ENCODE measurements around the gene SRCAP. TPM values are rescaled to one million over a fixed set of nuclear protein-coding genes. Genes with fewer than 3 reads are reported as not detected.

SRCAP gene
- total and polyA plus RNA-seq, 2 experiments from 2014 or later: 9.1 to 23.7 TPM

GRCh38 chr16:30721606-30722005, 22.6 kb downstream of the SRCAP start:
- peak; percentile 18 for DNase-seq
- WGBS, 2 experiments (ENCODE audit: low coverage in 1 of 2, low lambda C conversion rate in 2 of 2, missing lambda C conversion rate in 2 of 2): 72 to 79% methylated on average over 1 of the region's 1 CpG
- H2AFZ ChIP-seq: no peak overlapping the region
- no peaks in the 10 kb centered on the region for H3K4me1 ChIP-seq (ENCODE audit: insufficient read depth)
- H3F3A ChIP-seq (ENCODE audit: insufficient read depth): peaks cover 17% of the 10 kb centered on the region
- H3K4me3 ChIP-seq: no peak overlapping the region
- H3K79me2 ChIP-seq (ENCODE audit: insufficient read depth): peaks cover 86% of the 10 kb centered on the region
- 0 out of 2 replicates have a peak, but pooled peaks cover 8% of the 10 kb centered on the region for H4K20me1 ChIP-seq (ENCODE audit: insufficient read depth)
- in situ Hi-C loops (cut with MboI): no loop called here
- no peak overlapping the region for H3K9ac ChIP-seq
- H3K4me2 ChIP-seq (ENCODE audit: unreplicated experiment): no peak overlapping the region
- H3K36me3 ChIP-seq (ENCODE audit: low read depth): peaks cover 77% of the 10 kb centered on the region
- no peaks in the 10 kb centered on the region for H3K9me2 ChIP-seq (ENCODE audit: insufficient read depth)
- no peak overlapping the region for H3K27ac ChIP-seq
- H3K27me3 ChIP-seq (replicated peaks; ENCODE audit: insufficient read depth): no peaks in the 10 kb centered on the region
- H3K9me3 ChIP-seq (ENCODE audit: low read depth): no peaks in the 10 kb centered on the region
- no peak for TF ChIP-seq EZH2phosphoT487 (IDR thresholded peaks at IDR 0.05; ENCODE audit: insufficient read depth, low read depth)
- no peak for TF ChIP-seq EZH2 (IDR thresholded peaks at IDR 0.05; ENCODE audit: insufficient read depth, poor library complexity, severe bottlenecking)

GRCh38 chr16:30722443-30722842, 23.5 kb downstream of the SRCAP start:
- no peak overlapping the region for H3K27ac ChIP-seq
- H3K79me2 ChIP-seq (ENCODE audit: insufficient read depth): peaks cover 86% of the 10 kb centered on the region
- no peak for TF ChIP-seq EZH2phosphoT487 (IDR thresholded peaks at IDR 0.05; ENCODE audit: insufficient read depth, low read depth)
- TF ChIP-seq EZH2 (IDR thresholded peaks at IDR 0.05; ENCODE audit: insufficient read depth, poor library complexity, severe bottlenecking): no peak
- H3F3A ChIP-seq (ENCODE audit: insufficient read depth): peaks cover 10% of the 10 kb centered on the region
- no peaks in the 10 kb centered on the region for H3K27me3 ChIP-seq (replicated peaks; ENCODE audit: insufficient read depth)
- no peak overlapping the region for H3K9ac ChIP-seq
- no peaks in the 10 kb centered on the region for H3K4me1 ChIP-seq (ENCODE audit: insufficient read depth)
- DNase-seq: no peak
- H3K9me2 ChIP-seq (ENCODE audit: insufficient read depth): no peaks in the 10 kb centered on the region
- no peak overlapping the region for H2AFZ ChIP-seq
- no peak overlapping the region for H3K4me2 ChIP-seq (ENCODE audit: unreplicated experiment)
- WGBS, 2 experiments (ENCODE audit: low coverage in 1 of 2, low lambda C conversion rate in 2 of 2, missing lambda C conversion rate in 2 of 2): 73 to 78% methylated on average over 6 of the region's 6 CpGs
- 0 out of 2 replicates have a peak, but pooled peaks cover 8% of the 10 kb centered on the region for H4K20me1 ChIP-seq (ENCODE audit: insufficient read depth)
- H3K9me3 ChIP-seq (ENCODE audit: low read depth): no peaks in the 10 kb centered on the region
- in situ Hi-C loops (cut with MboI): no loop called here
- H3K36me3 ChIP-seq (ENCODE audit: low read depth): peaks cover 69% of the 10 kb centered on the region
- H3K4me3 ChIP-seq: no peak overlapping the region

- H3K79me2 ChIP-seq (ENCODE audit: insufficient read depth): peaks cover 86% of the 10 kb centered on the region
- H3K9me2 ChIP-seq (ENCODE audit: insufficient read depth): no peaks in the 10 kb centered on the region
- no peaks in the 10 kb centered on the region for H3K4me1 ChIP-seq (ENCODE audit: insufficient read depth)
- no peaks in the 10 kb centered on the region for H3K9me3 ChIP-seq (ENCODE audit: low read depth)
- H3F3A ChIP-seq (ENCODE audit: insufficient read depth): peaks cover 10% of the 10 kb centered on the region
- H3K4me3 ChIP-seq: no peak overlapping the region
- no peak overlapping the region for H3K4me2 ChIP-seq (ENCODE audit: unreplicated experiment)
- H2AFZ ChIP-seq: no peak overlapping the region
- in situ Hi-C loops (cut with MboI): no loop called here
- WGBS, 2 experiments (ENCODE audit: low coverage in 1 of 2, low lambda C conversion rate in 2 of 2, missing lambda C conversion rate in 2 of 2): 92 to 93% methylated on average over 8 to 10 of the region's 10 CpGs
- H3K27me3 ChIP-seq (replicated peaks; ENCODE audit: insufficient read depth): no peaks in the 10 kb centered on the region
- H4K20me1 ChIP-seq (ENCODE audit: insufficient read depth): 0 out of 2 replicates have a peak, but pooled peaks cover 8% of the 10 kb centered on the region
- H3K27ac ChIP-seq: no peak overlapping the region
- H3K9ac ChIP-seq: no peak overlapping the region
- peaks cover 65% of the 10 kb centered on the region for H3K36me3 ChIP-seq (ENCODE audit: low read depth)
- TF ChIP-seq EZH2phosphoT487 (IDR thresholded peaks at IDR 0.05; ENCODE audit: insufficient read depth, low read depth) (no peak), EZH2 (IDR thresholded peaks at IDR 0.05; ENCODE audit: insufficient read depth, poor library complexity, severe bottlenecking) (no peak)
- no peak for DNase-seq
These were observed 23.9 kb downstream of the SRCAP start for GRCh38 chr16:30722916-30723315.

- no peaks in the 10 kb centered on the region for H3K9me3 ChIP-seq (ENCODE audit: low read depth)
- H2AFZ ChIP-seq: no peak overlapping the region
- in situ Hi-C loops (cut with MboI): no loop called here
- H3K79me2 ChIP-seq (ENCODE audit: insufficient read depth): peaks cover 86% of the 10 kb centered on the region
- H3K4me3 ChIP-seq: no peak overlapping the region
- 0 out of 2 replicates have a peak, but pooled peaks cover 8% of the 10 kb centered on the region for H4K20me1 ChIP-seq (ENCODE audit: insufficient read depth)
- H3K9me2 ChIP-seq (ENCODE audit: insufficient read depth): no peaks in the 10 kb centered on the region
- no peaks in the 10 kb centered on the region for H3K27me3 ChIP-seq (replicated peaks; ENCODE audit: insufficient read depth)
- no peak overlapping the region for H3K27ac ChIP-seq
- 97 to 99% methylated on average over 12 of the region's 12 CpGs for WGBS, 2 experiments (ENCODE audit: low coverage in 1 of 2, low lambda C conversion rate in 2 of 2, missing lambda C conversion rate in 2 of 2)
- H3K4me1 ChIP-seq (ENCODE audit: insufficient read depth): no peaks in the 10 kb centered on the region
- peaks cover 10% of the 10 kb centered on the region for H3F3A ChIP-seq (ENCODE audit: insufficient read depth)
- H3K36me3 ChIP-seq (ENCODE audit: low read depth): peaks cover 59% of the 10 kb centered on the region
- no peak for TF ChIP-seq EZH2 (IDR thresholded peaks at IDR 0.05; ENCODE audit: insufficient read depth, poor library complexity, severe bottlenecking)
- TF ChIP-seq EZH2phosphoT487 (IDR thresholded peaks at IDR 0.05; ENCODE audit: insufficient read depth, low read depth): no peak
- no peak overlapping the region for H3K4me2 ChIP-seq (ENCODE audit: unreplicated experiment)
- DNase-seq: no peak
- H3K9ac ChIP-seq: no peak overlapping the region
These were observed 24.9 kb downstream of the SRCAP start for GRCh38 chr16:30723725-30724355.
